ENCODE data around the gene PDSS2.

Gene PDSS2

DNA sequence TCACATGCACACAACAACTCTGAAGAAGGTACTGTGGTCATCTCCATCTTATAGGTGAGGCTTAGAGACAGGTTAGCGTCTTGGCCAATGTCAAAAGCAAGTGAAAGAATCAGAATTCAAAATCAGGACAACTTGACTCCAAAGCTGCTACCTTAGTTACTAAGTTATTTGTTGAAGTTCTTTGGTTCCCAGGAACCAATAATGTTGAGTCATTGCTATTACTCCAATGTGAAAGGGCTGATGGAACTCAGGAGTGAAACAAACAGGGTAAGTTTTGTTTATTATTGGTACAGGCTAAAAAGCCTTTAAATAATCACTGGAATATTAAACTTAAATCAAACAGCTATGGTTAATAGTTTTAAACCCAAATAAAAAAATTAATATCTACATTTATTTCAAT is 111.1 kb downstream of the PDSS2 start:
- H3K79me2 ChIP-seq (ENCODE audit: insufficient read depth, low read length) = no peaks in the 10 kb centered on the region
- TF ChIP-seq EZH2phosphoT487 (conservative IDR thresholded peaks at IDR 0.05; ENCODE audit: low read length) = no peak
- TF ChIP-seq, protein P1, sequence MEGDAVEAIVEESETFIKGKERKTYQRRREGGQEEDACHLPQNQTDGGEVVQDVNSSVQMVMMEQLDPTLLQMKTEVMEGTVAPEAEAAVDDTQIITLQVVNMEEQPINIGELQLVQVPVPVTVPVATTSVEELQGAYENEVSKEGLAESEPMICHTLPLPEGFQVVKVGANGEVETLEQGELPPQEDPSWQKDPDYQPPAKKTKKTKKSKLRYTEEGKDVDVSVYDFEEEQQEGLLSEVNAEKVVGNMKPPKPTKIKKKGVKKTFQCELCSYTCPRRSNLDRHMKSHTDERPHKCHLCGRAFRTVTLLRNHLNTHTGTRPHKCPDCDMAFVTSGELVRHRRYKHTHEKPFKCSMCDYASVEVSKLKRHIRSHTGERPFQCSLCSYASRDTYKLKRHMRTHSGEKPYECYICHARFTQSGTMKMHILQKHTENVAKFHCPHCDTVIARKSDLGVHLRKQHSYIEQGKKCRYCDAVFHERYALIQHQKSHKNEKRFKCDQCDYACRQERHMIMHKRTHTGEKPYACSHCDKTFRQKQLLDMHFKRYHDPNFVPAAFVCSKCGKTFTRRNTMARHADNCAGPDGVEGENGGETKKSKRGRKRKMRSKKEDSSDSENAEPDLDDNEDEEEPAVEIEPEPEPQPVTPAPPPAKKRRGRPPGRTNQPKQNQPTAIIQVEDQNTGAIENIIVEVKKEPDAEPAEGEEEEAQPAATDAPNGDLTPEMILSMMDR (IDR thresholded peaks at IDR 0.05; ENCODE audit: insufficient read depth, low read length, poor library complexity, severe bottlenecking) = no peak
- H4K20me1 ChIP-seq (ENCODE audit: low read depth, low read length) = no peaks in the 10 kb centered on the region
- H3K36me3 ChIP-seq (ENCODE audit: low read length) = no peaks in the 10 kb centered on the region
- no peaks in the 10 kb centered on the region for H3F3A ChIP-seq (ENCODE audit: insufficient read depth)
- H3K4me3 ChIP-seq (ENCODE audit: insufficient read depth, low read length, poor library complexity, severe bottlenecking) = no peak overlapping the region
- no peaks in the 10 kb centered on the region for H3K9me3 ChIP-seq (ENCODE audit: insufficient read depth, low read length)
- no peak overlapping the region for H3K9ac ChIP-seq (ENCODE audit: low read length)
- H2AFZ ChIP-seq (ENCODE audit: low read depth, low read length, severe bottlenecking) = no peak overlapping the region
- H3K9me2 ChIP-seq (replicated peaks; ENCODE audit: insufficient read depth, low read length) = no peaks in the 10 kb centered on the region
- no peak overlapping the region for H3K27ac ChIP-seq (ENCODE audit: low read depth, low read length)
- H3K27me3 ChIP-seq (ENCODE audit: low read length) = no peaks in the 10 kb centered on the region
- H3K4me2 ChIP-seq (ENCODE audit: low read depth, low read length, poor library complexity, severe bottlenecking) = no peak overlapping the region

- H3K79me2 ChIP-seq (ENCODE audit: insufficient read depth, low read length) = no peaks in the 10 kb centered on the region
- no peaks in the 10 kb centered on the region for H3K9me2 ChIP-seq (replicated peaks; ENCODE audit: insufficient read depth, low read length)
- no peak overlapping the region for H3K27ac ChIP-seq (ENCODE audit: low read depth, low read length)
- H4K20me1 ChIP-seq (ENCODE audit: low read depth, low read length) = no peaks in the 10 kb centered on the region
- H2AFZ ChIP-seq (ENCODE audit: low read depth, low read length, severe bottlenecking) = no peak overlapping the region
- no peak overlapping the region for H3K9ac ChIP-seq (ENCODE audit: low read length)
- H3K9me3 ChIP-seq (ENCODE audit: insufficient read depth, low read length) = no peaks in the 10 kb centered on the region
- no peaks in the 10 kb centered on the region for H3F3A ChIP-seq (ENCODE audit: insufficient read depth)
- H3K4me2 ChIP-seq (ENCODE audit: low read depth, low read length, poor library complexity, severe bottlenecking) = no peak overlapping the region
- no peaks in the 10 kb centered on the region for H3K36me3 ChIP-seq (ENCODE audit: low read length)
- TF ChIP-seq EZH2phosphoT487 (conservative IDR thresholded peaks at IDR 0.05; ENCODE audit: low read length) = no peak
- TF ChIP-seq, protein P1 (IDR thresholded peaks at IDR 0.05; ENCODE audit: insufficient read depth, low read length, poor library complexity, severe bottlenecking) = no peak
- H3K4me3 ChIP-seq (ENCODE audit: insufficient read depth, low read length, poor library complexity, severe bottlenecking) = no peak overlapping the region
- H3K27me3 ChIP-seq (ENCODE audit: low read length) = no peaks in the 10 kb centered on the region
Observed at GRCh38 chr6:107345393-107345792, 114.0 kb downstream of the PDSS2 start.

DNA sequence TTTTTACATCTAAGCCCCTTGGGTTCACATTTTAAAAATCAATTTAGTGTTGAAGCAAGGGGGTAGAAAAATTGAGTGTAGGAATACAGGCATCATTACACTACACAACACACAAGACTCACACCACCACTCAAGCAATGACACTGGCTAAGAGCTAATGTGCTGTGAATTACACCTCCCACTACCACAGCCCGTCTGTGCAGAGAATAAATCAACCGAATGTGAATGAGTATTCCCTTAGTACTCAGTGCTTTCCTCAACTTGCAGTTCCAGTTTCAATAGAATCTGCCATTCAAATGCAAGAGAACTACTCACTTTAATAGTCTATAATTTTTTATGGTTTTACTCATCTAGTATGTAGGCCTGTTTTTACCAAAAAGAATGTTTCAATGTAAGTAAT is 114.4 kb downstream of the PDSS2 start:
- H3K4me3 ChIP-seq (ENCODE audit: insufficient read depth, low read length, poor library complexity, severe bottlenecking) = no peak overlapping the region
- no peaks in the 10 kb centered on the region for H3K36me3 ChIP-seq (ENCODE audit: low read length)
- H3K27ac ChIP-seq (ENCODE audit: low read depth, low read length) = no peak overlapping the region
- H3K27me3 ChIP-seq (ENCODE audit: low read length) = no peaks in the 10 kb centered on the region
- H3K9me2 ChIP-seq (replicated peaks; ENCODE audit: insufficient read depth, low read length) = no peaks in the 10 kb centered on the region
- no peak overlapping the region for H3K9ac ChIP-seq (ENCODE audit: low read length)
- H3K9me3 ChIP-seq (ENCODE audit: insufficient read depth, low read length) = no peaks in the 10 kb centered on the region
- no peaks in the 10 kb centered on the region for H3K79me2 ChIP-seq (ENCODE audit: insufficient read depth, low read length)
- no peaks in the 10 kb centered on the region for H3F3A ChIP-seq (ENCODE audit: insufficient read depth)
- TF ChIP-seq, protein P1 (IDR thresholded peaks at IDR 0.05; ENCODE audit: insufficient read depth, low read length, poor library complexity, severe bottlenecking) = no peak
- no peak for TF ChIP-seq EZH2phosphoT487 (conservative IDR thresholded peaks at IDR 0.05; ENCODE audit: low read length)
- no peaks in the 10 kb centered on the region for H4K20me1 ChIP-seq (ENCODE audit: low read depth, low read length)
- H2AFZ ChIP-seq (ENCODE audit: low read depth, low read length, severe bottlenecking) = no peak overlapping the region
- H3K4me2 ChIP-seq (ENCODE audit: low read depth, low read length, poor library complexity, severe bottlenecking) = no peak overlapping the region

All from SU-DHL-6 (cell line).